Heart right ventricle (tissue), 16 donors: ENCODE results near the gene MRPL28. TPM values are rescaled to one million over a fixed set of nuclear protein-coding genes. Genes with fewer than 3 reads are reported as not detected.

ENCODE experiments used
- ATAC-seq, 8 donors: fragments of 200-7000 bp; cut with Tn5 transposase; one replicate each; pipeline ENCODE4 v1.9.1; 2020; ENCODE audit warnings: mild to moderate bottlenecking in 8 of 8, moderate library complexity in 8 of 8, moderate number of reproducible peaks in 1 of 8
- DNase-seq, 2 donors: peaks; one replicate each; pipeline ENCODE4 v3.0.0-alpha.2; 2020
- H3K27ac ChIP-seq, 10 donors: fragments of 200-600 bp; sonication (generic) in 2 of 10; one replicate each; pipeline versions ENCODE4 v1.5.0 to v1.8.0; 2020 to 2022; ENCODE audit warnings: mild to moderate bottlenecking in 3 of 10
- H3K27me3 ChIP-seq, 7 donors: fragments of 200-600 bp; one replicate each; pipeline ENCODE4 v1.8.0; 2021 to 2022; ENCODE audit warnings: mild to moderate bottlenecking in 2 of 7
- H3K36me3 ChIP-seq, 9 donors: fragments of 200-600 bp; sonication (generic) in 1 of 9; one replicate each; pipeline versions ENCODE4 v1.5.0 to v1.8.0; 2020 to 2022; ENCODE audit warnings: mild to moderate bottlenecking in 2 of 9
- H3K4me1 ChIP-seq, 9 donors: fragments of 200-600 bp; sonication (generic) in 1 of 9; one replicate each; pipeline versions ENCODE4 v1.5.0 to v1.8.0; 2020 to 2022; ENCODE audit warnings: mild to moderate bottlenecking in 4 of 9
- H3K4me3 ChIP-seq, 10 donors: fragments of 200-600 bp; sonication (generic) in 2 of 10; one replicate each; pipeline versions ENCODE4 v1.5.0 to v1.8.0; 2020 to 2022; ENCODE audit warnings: mild to moderate bottlenecking in 7 of 10, moderate library complexity in 2 of 10
- H3K9me3 ChIP-seq, 11 donors: fragments of 200-600 bp in 10 of 11; sonication (generic) in 2 of 11; one replicate each; pipeline versions ENCODE4 v1.5.0 to v1.8.0; 2013 to 2022; ENCODE audit warnings: mild to moderate bottlenecking in 2 of 11, control low read depth in 1 of 11, moderate library complexity in 1 of 11
- CTCF ChIP-seq, 9 donors: fragments of 200-600 bp; sonication (generic) in 2 of 9; IDR thresholded peaks; one replicate each; pipeline versions ENCODE4 v1.5.0 to v1.8.0; 2021 to 2022; ENCODE audit warnings: antibody characterized with exemption in 9 of 9, mild to moderate bottlenecking in 5 of 9, moderate library complexity in 1 of 9
- WGBS, 2 donors: extraction: QIAGEN DNeasy Blood & Tissue Kit; methylation state at CpG; one replicate each; pipeline ENCODE4 v1.1.7; 2013; ENCODE audit warnings: inconsistent platforms in 1 of 2; 5-methylcytosine and 5-hydroxymethylcytosine counted together
- intact Hi-C, 10 donors: fragments of 100-400 bp; cut with DNase I; formaldehyde crosslinking; loops; one replicate each; pipeline versions ENCODE4 v1.11.1 to v1.14.2; 2022
- polyA plus RNA-seq, 2 donors: library from polyadenylated mRNA; stranded (reverse); fragments of 200-250 nt; gene quantifications; one replicate each; pipeline ENCODE4 v1.2.3, GENCODE V29; 2013
- total RNA-seq, 10 donors: library from RNA; stranded (reverse); fragmentation: NEBNext Ultra II Directional in 3 of 10; extraction: Animal tissue kit (Norgen Biotek cat#: 25700) in 3 of 10; gene quantifications; one replicate each; pipeline versions ENCODE4 v1.2.1 to v1.2.4, GENCODE V29; 2021 to 2023
- donor health status: Arrhythmogenic right ventricular cardiomyopathy.
- donor health status: ischemic (EF 13 %, LVEDD 7.1; RV severe dilation, severe dysfunction).
- donor health status: healthy with polysubstance abuse.
- donor health status: DM: no; HTN: yes; CAD: no.
- donor health status: DM: no; HTN: no; CAD: no.
- donor health status: ischemic (EF 25% LVEDD 6.9; RV normal size, moderate dysfunction).
- donor health status: ischemic (EF 25% LVEDD 5.7; RV mildly dilated, moderate dysfunction).
- donor health status: healthy.
- donor health status: DM: yes; HTN: yes; CAD: no.
- donor health status: Ischemic cardiomyopathy.
- donor health status: ischemic (EF 35%, LVEDD 5.7; RV mildly dilated, moderate dysfunction).
- donor health status: nonischemic (EF 11% LVEDD 7.7; RV severe dilation, severe dysfunction).
- donor health status: DM: yes; HTN: yes; CAD: no.
- donor health status: PGD.
- donor health status: ischemic (EF 29% LVEDD 5.4; RV normal size, mild dysfunction).
- donor health status: nonischemic (EF 23%, LVEDD 6.1; RV moderate dilation, normal function).

Gene MRPL28
- total and polyA plus RNA-seq, 12 donors, result 64.9 to 169 (median 75.8) TPM

- H3K27me3 ChIP-seq, result no peaks in the 10 kb centered on the region
- H3K4me3 ChIP-seq, result no peak overlapping the region
- H3K4me1 ChIP-seq, result no peaks in the 10 kb centered on the region
- H3K27ac ChIP-seq, result no peak overlapping the region
- intact Hi-C loops, result no loop called here
- ATAC-seq (no peak), DNase-seq (no peak)
- no peak for TF ChIP-seq CTCF (IDR thresholded peaks at IDR 0.05)
- H3K36me3 ChIP-seq, result peaks cover 0 to 27% (median 0%) of the 10 kb centered on the region in 9 donors
- WGBS, 2 donors, result 89 to 92% methylated on average over 36 of the region's 36 CpGs
- no peaks in the 10 kb centered on the region for H3K9me3 ChIP-seq
Observed at GRCh38 chr16:410516-411178, 40.3 kb upstream of the MRPL28 start.

- Histone ChIP-seq H3K9me3 (no peaks in the 10 kb centered on the region), H3K27ac (no peak overlapping the region), H3K36me3 (peaks cover 0 to 27% (median 0%) of the 10 kb centered on the region in 9 donors), H3K4me1 (peaks cover 0 to 8% (median 5%) of the 10 kb centered on the region in 9 donors), H3K27me3 (no peaks in the 10 kb centered on the region), H3K4me3 (no peak overlapping the region)
- DNase-seq (no peak), ATAC-seq (no peak)
- intact Hi-C loops, result no loop called here
- no peak for TF ChIP-seq CTCF (IDR thresholded peaks at IDR 0.05)
- WGBS, 2 donors, result 90 to 92% methylated on average over 15 to 16 of the region's 16 CpGs
Observed at GRCh38 chr16:407253-407652, 36.9 kb upstream of the MRPL28 start.

GRCh38 chr16:405548-406506 lies 35.5 kb upstream of the MRPL28 start:
- no peak overlapping the region for H3K27ac ChIP-seq
- no peak overlapping the region for H3K4me3 ChIP-seq
- no peaks in the 10 kb centered on the region for H3K9me3 ChIP-seq
- TF ChIP-seq CTCF (IDR thresholded peaks at IDR 0.05), result no peak
- peaks cover 0 to 14% (median 8%) of the 10 kb centered on the region in 9 donors for H3K4me1 ChIP-seq
- peaks cover 0 to 13% (median 0%) of the 10 kb centered on the region in 9 donors for H3K36me3 ChIP-seq
- WGBS, 2 donors, result 91 to 92% methylated on average over 27 of the region's 27 CpGs
- no peaks in the 10 kb centered on the region for H3K27me3 ChIP-seq
- DNase-seq (no peak), ATAC-seq (no peak)
- intact Hi-C loops, result no loop called here

- no peak for ATAC-seq
- TF ChIP-seq CTCF (IDR thresholded peaks at IDR 0.05), result no peak
- Histone ChIP-seq H3K36me3 (peaks cover 0 to 11% (median 0%) of the 10 kb centered on the region in 9 donors), H3K4me1 (peaks cover 0 to 21% (median 13%) of the 10 kb centered on the region in 9 donors), H3K27me3 (no peaks in the 10 kb centered on the region), H3K4me3 (no peak overlapping the region), H3K9me3 (no peaks in the 10 kb centered on the region), H3K27ac (no peak overlapping the region)
- DNase-seq, result no peak
- WGBS, 2 donors, result 91 to 93% methylated on average over 12 of the region's 12 CpGs
- intact Hi-C loops, result no loop called here
Observed at GRCh38 chr16:404971-405486, 34.7 kb upstream of the MRPL28 start.
